Measurements from ENCODE around the gene ACVRL1.

- TF ChIP-seq CTCF (IDR thresholded peaks at IDR 0.05), result no peak
- TF ChIP-seq POLR2A (IDR thresholded peaks at IDR 0.05), result no peak
Measured at GRCh38 chr12:51874000-51874399, 33.3 kb upstream of the ACVRL1 start.
